Sigmoid colon (tissue), 7 donors: Measurements from ENCODE around the gene UBASH3A. TPM values are rescaled to one million over a fixed set of nuclear protein-coding genes. Genes with fewer than 3 reads are reported as not detected.
A peak's percentile ranks its signal among the peaks of the same experiment; 100 is the strongest.

Experiments used
- DNase-seq: peaks from one replicate; pipeline ENCODE4 v3.0.0-alpha.2; 2019
- H3K27ac ChIP-seq, 4 donors: fragments of 200-600 bp; sonication (generic); one replicate each; pipeline ENCODE4 v1.5.1; 2016 to 2019; ENCODE audit warnings: mild to moderate bottlenecking in 1 of 4
- H3K27me3 ChIP-seq, 3 donors: fragments of 200-600 bp; sonication (generic); one replicate each; pipeline ENCODE4 v1.5.1; 2019; ENCODE audit warnings: mild to moderate bottlenecking in 1 of 3
- H3K36me3 ChIP-seq, 4 donors: fragments of 200-600 bp; sonication (generic); one replicate each; pipeline ENCODE4 v1.5.1; 2016 to 2019
- H3K4me1 ChIP-seq, 4 donors: fragments of 200-600 bp; sonication (generic); one replicate each; pipeline ENCODE4 v1.5.1; 2017 to 2019
- H3K4me3 ChIP-seq, 4 donors: fragments of 200-600 bp; sonication (generic); one replicate each; pipeline ENCODE4 v1.5.1; 2017 to 2019; ENCODE audit warnings: mild to moderate bottlenecking in 2 of 4, moderate library complexity in 1 of 4
- H3K9me3 ChIP-seq, 4 donors: fragments of 200-600 bp in 3 of 4; sonication (generic) in 3 of 4; one replicate each; pipeline versions ENCODE4 v1.5.1 to v1.6.1; 2013 to 2019
- EP300 ChIP-seq, 4 donors: sonication (generic); formaldehyde crosslinking; IDR thresholded peaks; one replicate each; pipeline ENCODE4 v1.6.1; 2017; ENCODE audit warnings: antibody characterized with exemption in 4 of 4
- POLR2A ChIP-seq, 2 donors: fragments of 450-650 bp; IDR thresholded peaks; one replicate each; pipeline ENCODE4 v1.6.1; 2016; ENCODE audit warnings: antibody characterized with exemption in 2 of 2, mild to moderate bottlenecking in 2 of 2, moderate library complexity in 2 of 2
- POLR2AphosphoS5 ChIP-seq, 4 donors: sonication (generic); formaldehyde crosslinking; IDR thresholded peaks; one replicate each; pipeline ENCODE4 v1.6.1; 2017; ENCODE audit warnings: antibody characterized with exemption in 4 of 4
- WGBS, 2 donors: extraction: QIAGEN DNeasy Blood & Tissue Kit; methylation state at CpG; one replicate each; pipeline ENCODE4 v1.1.7; 2013; 5-methylcytosine and 5-hydroxymethylcytosine counted together
- intact Hi-C: fragments of 100-400 bp; cut with DNase I; formaldehyde crosslinking; loops from one replicate; pipeline ENCODE4 v1.15.1; 2023
- polyA plus RNA-seq, 3 donors: library from polyadenylated mRNA; stranded (reverse); fragments of 200-250 nt; gene quantifications; one replicate each; pipeline ENCODE4 v1.2.3, GENCODE V29; 2013
- total RNA-seq, 4 donors: library from RNA; depleted of rRNA; stranded (reverse); fragments of >200 nt; gene quantifications; one replicate each; pipeline ENCODE4 v1.1.0, GENCODE V29; 2016
- TF ChIP-seq, protein P1 (sequence below), 4 experiments: fragments of 450-650 bp in 3 of 4; fragments of 200-600 bp in 1 of 4; IDR thresholded peaks; one replicate each; pipeline ENCODE4 v1.5.1; 2016 to 2019; ENCODE audit warnings: antibody characterized with exemption in 4 of 4, mild to moderate bottlenecking in 3 of 4, moderate library complexity in 2 of 4
- donor health status: healthy with polysubstance abuse.
- donor health status: Bipolar disorder and iron deficiency.
- donor health status: healthy.

The UBASH3A gene
- total and polyA plus RNA-seq, 7 donors = 3.9 TPM; not detected in 6

DNA sequence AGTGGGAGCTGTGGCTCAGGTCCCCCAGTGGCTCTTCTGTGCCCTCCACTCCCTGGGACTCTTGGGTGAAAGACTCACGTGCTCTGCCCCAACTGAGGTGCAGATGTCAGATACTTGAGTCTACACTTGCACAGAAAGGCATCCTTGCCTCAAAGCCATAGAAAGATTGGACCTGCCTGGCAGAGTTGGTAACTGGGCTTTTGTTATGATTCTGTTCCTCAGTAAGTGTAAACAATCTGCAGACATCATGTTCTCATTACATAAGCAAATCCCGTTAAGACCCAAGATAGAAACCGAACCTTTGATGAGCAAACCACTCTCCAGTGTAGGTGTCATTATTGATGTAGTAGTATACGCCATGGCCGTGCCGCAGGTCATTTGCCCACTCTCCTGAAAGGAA lies 82.4 kb downstream of the UBASH3A start:
- peak overlapping the region in 2 of 4 donors; percentile 15 to 30 for H3K27ac ChIP-seq
- no peak overlapping the region for H3K4me3 ChIP-seq
- peaks cover 0 to 5% (median 0%) of the 10 kb centered on the region in 3 donors for H3K27me3 ChIP-seq
- H3K36me3 ChIP-seq = no peaks in the 10 kb centered on the region
- TF ChIP-seq POLR2A (IDR thresholded peaks at IDR 0.05) (no peak), EP300 (IDR thresholded peaks at IDR 0.05) (peak in 1 of 4 donors; percentile 53)
- peaks cover 0 to 18% (median 0%) of the 10 kb centered on the region in 4 donors for H3K4me1 ChIP-seq
- intact Hi-C loops = no loop called here
- no peak for DNase-seq
- no peaks in the 10 kb centered on the region for H3K9me3 ChIP-seq
- 75 to 81% methylated on average over 6 of the region's 6 CpGs for WGBS, 2 donors

DNA sequence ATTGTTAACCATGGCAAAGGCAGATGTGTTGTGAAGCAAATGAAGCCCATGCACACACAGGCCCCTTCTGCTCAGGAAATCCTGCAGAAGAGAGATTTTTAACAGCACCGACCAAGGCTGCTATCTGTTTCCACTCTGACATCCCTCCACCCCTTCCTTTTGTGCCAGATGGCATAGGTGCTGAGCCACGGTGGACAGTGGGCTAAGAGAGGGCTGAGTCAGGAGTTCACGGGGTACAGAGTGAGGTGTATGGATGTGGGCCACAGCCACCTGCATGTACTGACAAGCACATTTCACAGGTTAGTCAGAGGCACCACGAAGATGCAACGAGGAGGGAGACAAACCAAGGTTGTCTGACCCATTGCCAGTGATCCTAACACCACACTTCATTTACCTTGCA lies 82.8 kb downstream of the UBASH3A start:
- TF ChIP-seq POLR2A (IDR thresholded peaks at IDR 0.05) = no peak
- TF ChIP-seq, protein P1, sequence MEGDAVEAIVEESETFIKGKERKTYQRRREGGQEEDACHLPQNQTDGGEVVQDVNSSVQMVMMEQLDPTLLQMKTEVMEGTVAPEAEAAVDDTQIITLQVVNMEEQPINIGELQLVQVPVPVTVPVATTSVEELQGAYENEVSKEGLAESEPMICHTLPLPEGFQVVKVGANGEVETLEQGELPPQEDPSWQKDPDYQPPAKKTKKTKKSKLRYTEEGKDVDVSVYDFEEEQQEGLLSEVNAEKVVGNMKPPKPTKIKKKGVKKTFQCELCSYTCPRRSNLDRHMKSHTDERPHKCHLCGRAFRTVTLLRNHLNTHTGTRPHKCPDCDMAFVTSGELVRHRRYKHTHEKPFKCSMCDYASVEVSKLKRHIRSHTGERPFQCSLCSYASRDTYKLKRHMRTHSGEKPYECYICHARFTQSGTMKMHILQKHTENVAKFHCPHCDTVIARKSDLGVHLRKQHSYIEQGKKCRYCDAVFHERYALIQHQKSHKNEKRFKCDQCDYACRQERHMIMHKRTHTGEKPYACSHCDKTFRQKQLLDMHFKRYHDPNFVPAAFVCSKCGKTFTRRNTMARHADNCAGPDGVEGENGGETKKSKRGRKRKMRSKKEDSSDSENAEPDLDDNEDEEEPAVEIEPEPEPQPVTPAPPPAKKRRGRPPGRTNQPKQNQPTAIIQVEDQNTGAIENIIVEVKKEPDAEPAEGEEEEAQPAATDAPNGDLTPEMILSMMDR (IDR thresholded peaks at IDR 0.05) = no peak
- TF ChIP-seq EP300 (IDR thresholded peaks at IDR 0.05) = no peak
- TF ChIP-seq POLR2AphosphoS5 (IDR thresholded peaks at IDR 0.05) = no peak
- Histone ChIP-seq H3K27me3 (peaks cover 0 to 5% (median 0%) of the 10 kb centered on the region in 3 donors), H3K4me3 (no peak overlapping the region), H3K27ac (no peak overlapping the region), H3K9me3 (no peaks in the 10 kb centered on the region), H3K4me1 (peaks cover 0 to 18% (median 0%) of the 10 kb centered on the region in 4 donors), H3K36me3 (no peaks in the 10 kb centered on the region)
- DNase-seq = no peak
- 54 to 83% methylated on average over 5 of the region's 5 CpGs for WGBS, 2 donors
- intact Hi-C loops = no loop called here

DNA sequence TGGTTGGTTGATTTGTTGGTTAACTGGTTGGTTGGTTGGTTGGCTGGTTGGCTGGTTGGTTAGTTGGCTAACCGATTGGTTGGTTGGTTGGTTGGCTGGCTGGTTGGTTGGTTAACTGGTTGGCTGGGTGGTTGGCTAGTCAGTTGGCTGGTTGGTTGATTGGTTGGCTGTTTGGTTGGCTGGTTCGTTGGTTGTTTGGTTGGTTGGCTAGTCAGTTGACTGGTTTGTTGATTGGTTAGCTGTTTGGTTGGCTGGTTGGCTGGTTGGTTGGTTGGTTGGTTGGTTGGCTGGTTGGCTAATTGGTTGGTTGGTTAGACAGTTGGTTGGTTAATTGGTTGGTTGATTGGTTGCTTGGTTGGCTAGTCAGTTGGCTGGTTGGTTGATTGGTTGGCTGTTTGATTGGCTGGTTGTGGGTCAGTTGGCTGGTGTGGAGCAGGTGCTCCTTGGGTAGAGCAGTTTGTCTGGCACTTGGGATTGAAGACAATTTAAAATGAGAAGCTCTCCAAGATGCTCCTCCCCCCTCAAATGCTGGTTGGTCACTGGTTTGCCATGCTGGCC lies 85.4 kb downstream of the UBASH3A start:
- H3K4me1 ChIP-seq = peaks cover 0 to 18% (median 0%) of the 10 kb centered on the region in 4 donors
- intact Hi-C loops = no loop called here
- H3K9me3 ChIP-seq = no peaks in the 10 kb centered on the region
- WGBS, 2 donors = 68 to 97% methylated on average over 2 of the region's 2 CpGs
- H3K27ac ChIP-seq = no peak overlapping the region
- H3K36me3 ChIP-seq = no peaks in the 10 kb centered on the region
- H3K27me3 ChIP-seq = peaks cover 0 to 5% (median 0%) of the 10 kb centered on the region in 3 donors
- DNase-seq = no peak
- TF ChIP-seq, protein P1 (IDR thresholded peaks at IDR 0.05) = no peak
- TF ChIP-seq POLR2AphosphoS5 (IDR thresholded peaks at IDR 0.05) (no peak), POLR2A (IDR thresholded peaks at IDR 0.05) (no peak), EP300 (IDR thresholded peaks at IDR 0.05) (no peak)
- no peak overlapping the region for H3K4me3 ChIP-seq

DNA sequence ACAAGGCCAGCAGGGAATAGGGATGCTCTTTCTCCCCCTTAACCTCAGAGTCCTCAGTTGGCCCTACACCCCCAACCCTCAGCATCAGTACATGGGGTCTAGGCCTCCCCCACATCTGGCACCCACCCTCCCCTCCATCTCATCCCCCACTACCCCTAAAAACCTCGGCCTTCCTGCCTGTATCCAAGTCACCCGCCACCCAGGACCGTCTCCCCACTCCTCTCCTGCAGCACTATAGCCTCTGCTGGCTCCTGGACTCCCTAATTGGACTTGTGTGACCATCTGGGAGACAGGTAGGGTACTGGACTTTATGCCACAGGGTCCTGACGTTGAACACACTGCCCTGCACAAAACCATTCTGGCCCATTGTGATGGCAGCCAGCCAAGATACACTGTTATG lies 86.3 kb downstream of the UBASH3A start:
- no peaks in the 10 kb centered on the region for H3K36me3 ChIP-seq
- peaks cover 0 to 18% (median 0%) of the 10 kb centered on the region in 4 donors for H3K4me1 ChIP-seq
- no peak for TF ChIP-seq POLR2AphosphoS5 (IDR thresholded peaks at IDR 0.05)
- no peak for TF ChIP-seq POLR2A (IDR thresholded peaks at IDR 0.05)
- TF ChIP-seq, protein P1 (IDR thresholded peaks at IDR 0.05) = no peak
- no peak for TF ChIP-seq EP300 (IDR thresholded peaks at IDR 0.05)
- no peaks in the 10 kb centered on the region for H3K9me3 ChIP-seq
- no peak overlapping the region for H3K4me3 ChIP-seq
- H3K27me3 ChIP-seq = peaks cover 0 to 5% (median 0%) of the 10 kb centered on the region in 3 donors
- 75 to 82% methylated on average over 4 of the region's 4 CpGs for WGBS, 2 donors
- no peak overlapping the region for H3K27ac ChIP-seq
- intact Hi-C loops = no loop called here
- no peak for DNase-seq

DNA sequence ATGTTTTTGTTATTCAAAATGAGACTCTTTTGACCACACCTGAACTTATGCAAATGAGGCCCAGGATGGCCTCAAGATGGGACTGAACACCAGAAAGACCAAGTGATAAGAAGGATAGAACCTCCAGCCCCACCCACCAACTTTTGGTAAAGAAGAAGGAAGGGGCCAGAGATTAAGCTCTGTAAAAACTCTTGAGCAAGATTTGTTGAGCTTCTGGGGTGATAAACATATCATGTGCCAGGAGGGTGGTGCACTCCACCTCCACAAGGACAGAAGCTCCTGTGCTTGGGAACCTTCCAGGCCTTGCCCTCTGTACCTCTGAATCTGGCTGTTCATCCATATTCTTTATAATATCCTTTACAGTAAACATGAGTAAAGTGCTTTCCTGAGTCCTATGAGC lies 87.0 kb downstream of the UBASH3A start:
- Histone ChIP-seq H3K36me3 (no peaks in the 10 kb centered on the region), H3K4me1 (peaks cover 0 to 12% (median 5%) of the 10 kb centered on the region in 4 donors), H3K4me3 (no peak overlapping the region), H3K27me3 (peaks cover 0 to 5% (median 0%) of the 10 kb centered on the region in 3 donors), H3K27ac (no peak overlapping the region), H3K9me3 (no peaks in the 10 kb centered on the region)
- intact Hi-C loops = no loop called here
- DNase-seq = no peak
- TF ChIP-seq, protein P1 (IDR thresholded peaks at IDR 0.05) = no peak
- TF ChIP-seq EP300 (IDR thresholded peaks at IDR 0.05) (no peak), POLR2AphosphoS5 (IDR thresholded peaks at IDR 0.05) (no peak), POLR2A (IDR thresholded peaks at IDR 0.05) (no peak)
